HG03159 (cell line): ENCODE measurements around the gene AGPAT1.
"Not testable (repeated sequence)": the region's sequence is repeated elsewhere in the genome, so short reads cannot be mapped to it uniquely, and the experiment has no call there.

Experiments
- ATAC-seq: cut with Tn5 transposase; IDR thresholded peaks from one replicate; pipeline ENCODE4 v1.9.1; 2021; ENCODE audit warnings: mild to moderate bottlenecking, moderate library complexity; ENCODE audit not compliant: unreplicated experiment

AGPAT1 gene, protein sequence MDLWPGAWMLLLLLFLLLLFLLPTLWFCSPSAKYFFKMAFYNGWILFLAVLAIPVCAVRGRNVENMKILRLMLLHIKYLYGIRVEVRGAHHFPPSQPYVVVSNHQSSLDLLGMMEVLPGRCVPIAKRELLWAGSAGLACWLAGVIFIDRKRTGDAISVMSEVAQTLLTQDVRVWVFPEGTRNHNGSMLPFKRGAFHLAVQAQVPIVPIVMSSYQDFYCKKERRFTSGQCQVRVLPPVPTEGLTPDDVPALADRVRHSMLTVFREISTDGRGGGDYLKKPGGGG

DNA sequence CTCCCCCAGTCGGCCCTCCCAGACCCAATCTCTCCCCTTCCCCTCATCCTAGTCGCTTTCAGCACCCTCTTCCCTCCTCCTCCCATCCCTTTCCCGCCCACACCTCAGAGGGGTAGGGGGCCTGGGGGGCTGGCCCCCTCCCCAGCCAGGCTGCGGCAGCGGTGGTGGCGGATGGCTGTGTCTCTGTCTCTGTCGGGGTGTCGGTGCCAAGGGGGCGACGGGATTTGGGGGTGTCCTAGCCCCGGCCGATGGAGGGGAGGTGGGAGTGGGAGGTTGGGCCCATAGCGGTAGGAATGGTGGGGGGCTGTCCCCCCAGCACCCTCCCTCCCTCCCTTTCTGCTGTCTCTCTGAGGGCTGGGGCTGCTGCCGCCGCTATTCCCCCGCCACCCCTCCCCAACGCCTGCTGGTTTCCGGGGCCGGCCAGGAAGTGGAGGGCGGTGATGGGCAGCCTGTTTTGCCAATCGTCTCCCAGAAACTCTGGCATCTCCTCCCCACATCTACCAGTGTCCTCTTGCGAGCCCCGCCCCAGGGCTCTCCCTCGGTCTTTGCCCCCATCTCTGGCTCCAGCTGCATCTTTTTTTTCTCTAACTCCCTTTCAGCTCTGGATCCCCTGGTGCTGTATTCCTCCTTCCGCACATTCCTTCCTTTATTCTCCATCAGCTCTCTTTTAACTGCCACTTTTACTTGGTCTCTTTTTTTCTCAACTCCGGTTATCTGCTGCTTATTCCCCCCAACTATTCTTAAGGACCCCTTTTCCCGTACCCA lies at the start of gene AGPAT1:
Gene AGPAT1, minus strand, starts transcription at position 374 of the 765 bp plus-strand sequence. CDS start 4,588 bp downstream, outside the sequence.
- peak; percentile 36 for ATAC-seq

DNA sequence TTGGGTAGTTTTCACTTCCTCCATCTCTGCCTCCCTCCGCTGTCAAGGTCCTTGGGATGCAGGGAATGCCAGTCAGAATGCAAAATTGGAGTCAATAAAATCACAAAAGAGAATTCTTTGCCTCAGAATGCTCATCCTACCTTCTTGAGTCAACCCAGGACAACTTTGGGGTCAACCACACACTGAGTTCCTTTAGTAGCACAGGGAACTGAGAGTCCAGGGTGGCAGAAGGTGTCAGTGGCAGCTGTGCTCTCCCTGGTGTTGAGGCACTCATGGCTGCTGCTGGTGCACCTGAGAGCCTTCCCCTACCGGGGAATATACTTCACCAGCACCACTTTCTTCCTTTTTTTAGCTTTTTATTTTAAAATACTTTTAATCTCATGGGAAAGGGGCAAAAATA lies 48.8 kb upstream of the AGPAT1 start:
- ATAC-seq, result no peak

DNA sequence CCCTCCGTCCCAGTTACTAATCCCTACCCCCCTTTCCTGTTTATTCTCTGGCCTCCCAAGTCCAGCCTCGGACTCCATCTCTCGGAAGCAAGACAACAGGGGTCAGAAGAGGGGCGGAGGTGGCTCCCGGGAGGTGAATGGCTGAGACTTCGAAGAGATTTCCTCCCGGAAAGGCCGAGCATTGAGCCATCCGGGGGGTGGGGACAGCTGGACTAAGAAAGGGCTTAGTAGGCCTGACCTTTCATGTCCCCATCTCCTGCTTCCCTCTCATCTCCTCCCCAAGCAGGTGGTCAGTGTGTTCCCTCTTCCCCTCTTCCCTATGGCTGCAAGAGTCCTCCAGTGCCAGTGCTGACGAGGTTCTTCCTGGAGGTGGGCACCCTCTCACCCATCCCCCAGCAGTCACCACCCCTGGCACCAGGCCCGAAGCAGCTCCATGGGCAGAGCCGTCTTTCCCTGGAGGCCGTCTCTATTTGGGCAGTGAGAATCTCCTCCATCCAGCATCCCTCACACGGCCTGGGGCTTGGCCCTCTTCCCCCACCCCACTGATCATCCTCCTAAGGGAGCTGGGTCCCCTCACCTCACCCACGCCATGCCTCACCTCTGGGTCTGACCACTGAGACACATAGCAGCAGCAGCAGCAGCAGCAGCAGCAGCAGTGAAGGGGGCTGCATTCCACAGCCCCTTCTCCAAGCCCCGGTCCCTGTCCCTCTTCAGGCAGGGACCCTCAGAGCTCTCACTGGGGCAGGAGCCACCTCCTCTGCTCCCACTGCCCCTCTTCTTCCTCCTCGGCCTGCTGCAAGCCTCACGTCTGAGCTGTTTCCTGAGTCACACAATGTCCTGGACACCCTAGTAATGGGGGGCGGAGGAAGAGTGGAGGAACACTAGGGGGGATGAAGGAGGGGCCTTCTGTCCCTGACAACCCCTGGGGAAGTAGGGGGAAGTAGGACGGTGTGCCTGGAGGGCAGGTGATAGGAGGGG lies 47.7 kb upstream of the AGPAT1 start, which contains the start of gene NOTCH4:
Gene NOTCH4, minus strand, starts transcription at position 810 of the 978 bp plus-strand sequence. Its CDS starts 139 bp downstream, at position 671.
- no peak for ATAC-seq

DNA sequence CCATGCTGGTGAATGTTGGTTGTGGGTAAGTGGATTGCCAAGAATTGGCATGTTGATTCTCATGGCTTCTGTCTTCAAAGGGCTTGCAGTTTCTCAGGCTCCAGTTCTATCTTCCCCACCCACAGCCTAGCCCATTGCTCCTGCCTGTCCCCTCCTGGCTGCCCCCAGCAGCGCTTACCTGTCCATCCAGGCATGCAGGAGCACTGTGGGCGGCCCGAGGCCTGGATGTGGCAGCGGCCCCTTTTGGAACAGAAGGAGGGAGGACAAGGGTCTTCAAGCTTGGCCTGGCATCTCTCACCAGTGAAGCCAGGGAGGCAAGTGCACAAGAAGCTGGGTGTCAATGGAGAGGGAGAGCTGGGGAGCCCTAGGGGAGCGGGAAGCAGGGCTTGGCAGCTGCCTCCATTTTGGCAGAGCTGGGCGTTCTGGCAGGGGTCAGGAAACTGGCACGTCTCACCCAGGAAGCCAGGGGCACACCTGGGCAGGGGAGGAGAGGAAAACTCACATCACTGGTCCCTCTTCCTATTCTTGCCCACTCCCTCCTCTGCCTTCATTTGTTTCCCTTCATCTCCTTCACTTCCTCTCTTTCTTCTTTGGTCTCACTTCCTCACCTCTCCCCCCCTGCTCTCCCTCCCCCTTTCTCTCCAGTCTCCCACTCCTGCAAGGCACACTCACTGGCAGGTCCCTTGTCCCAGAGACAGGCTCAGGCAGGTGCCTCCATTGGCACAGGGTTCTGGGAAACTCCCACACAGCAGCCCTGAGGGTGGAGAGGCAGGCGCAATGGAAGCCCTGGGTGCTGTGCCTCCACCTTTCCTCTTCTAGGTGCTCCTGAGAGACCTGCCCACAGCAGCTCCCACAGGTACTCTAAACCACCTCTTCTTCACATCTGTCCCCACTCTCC lies 46.7 kb upstream of the AGPAT1 start:
- ATAC-seq, result no peak

DNA sequence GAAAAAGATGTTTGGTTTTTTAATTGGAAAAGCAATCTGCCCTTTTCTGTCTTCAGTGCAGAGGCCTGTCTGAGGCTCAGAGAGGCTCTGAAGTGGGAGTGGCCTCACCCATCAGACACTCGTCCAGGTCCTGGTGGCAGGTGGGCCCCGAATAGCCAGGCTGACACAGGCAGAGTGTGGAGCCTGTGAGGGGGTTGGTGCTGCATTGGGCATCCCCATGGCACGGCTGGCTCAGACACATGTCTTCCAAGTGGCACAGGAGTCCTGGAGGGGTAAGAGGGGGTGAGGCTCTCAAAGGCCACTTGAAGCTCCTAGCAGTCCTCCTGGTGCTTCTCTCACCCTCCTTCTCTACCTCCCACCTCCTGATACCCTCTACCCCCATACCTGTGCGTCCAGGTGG lies 44.1 kb upstream of the AGPAT1 start:
- no peak for ATAC-seq

DNA sequence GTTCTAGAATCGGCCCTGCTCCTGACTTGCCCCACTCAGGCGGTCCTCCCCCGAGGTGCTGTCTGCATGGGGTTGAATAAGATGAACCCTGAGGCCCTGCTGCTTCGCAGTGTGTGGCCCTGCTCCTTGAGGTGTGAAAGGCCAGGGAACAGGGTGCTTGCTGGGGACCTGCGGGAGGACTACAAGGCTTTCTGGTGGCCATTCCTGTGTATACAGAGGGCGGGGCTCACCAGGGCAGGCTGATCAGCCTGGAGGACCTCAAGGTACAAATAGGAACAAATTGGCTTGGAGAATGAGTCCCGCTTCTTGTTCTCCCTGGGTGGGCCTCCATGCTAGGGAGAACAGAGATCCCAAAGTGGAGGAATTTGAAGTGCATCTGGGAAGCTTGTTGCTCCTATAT lies 42.3 kb upstream of the AGPAT1 start:
- no peak for ATAC-seq

DNA sequence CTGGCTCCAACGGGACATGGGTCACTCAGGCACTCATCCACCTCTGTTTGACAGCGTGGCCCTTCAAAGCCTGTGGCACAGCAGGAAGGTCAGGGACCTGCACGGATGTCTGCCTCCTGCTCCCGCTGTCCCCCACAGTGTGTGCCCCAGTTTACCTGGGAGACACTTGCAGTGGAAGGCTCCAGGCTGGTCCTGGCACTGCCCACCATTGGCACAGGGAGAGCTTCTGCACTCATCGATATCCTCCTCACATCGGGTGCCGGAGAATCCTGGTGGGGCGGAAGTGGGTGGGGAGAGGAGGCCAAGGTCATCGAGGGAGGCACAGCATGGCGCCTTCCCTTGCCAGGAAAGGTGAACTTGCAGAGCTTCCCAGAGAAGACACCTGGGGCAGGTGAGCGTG lies 41.1 kb upstream of the AGPAT1 start:
- no peak for ATAC-seq

DNA sequence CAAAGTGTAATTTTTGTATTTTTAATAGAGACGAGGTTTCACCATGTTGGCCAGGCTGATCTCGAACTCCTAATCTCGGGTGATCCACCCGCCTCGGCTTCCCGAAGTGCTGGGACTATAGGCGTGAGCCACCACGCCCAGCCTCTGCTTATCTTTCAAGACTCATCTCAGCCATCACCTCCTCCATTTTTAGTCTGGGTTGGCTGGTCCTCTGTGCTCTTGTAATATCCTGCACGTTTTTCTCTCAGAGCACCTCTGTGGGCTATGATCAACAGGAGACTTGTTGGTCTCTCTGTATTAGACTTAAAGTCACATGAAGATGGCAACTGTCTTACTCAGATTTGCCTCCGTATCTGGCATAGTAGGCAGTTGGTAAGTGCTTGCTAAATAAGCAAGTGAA lies 40.4 kb upstream of the AGPAT1 start:
- ATAC-seq, result no peak

DNA sequence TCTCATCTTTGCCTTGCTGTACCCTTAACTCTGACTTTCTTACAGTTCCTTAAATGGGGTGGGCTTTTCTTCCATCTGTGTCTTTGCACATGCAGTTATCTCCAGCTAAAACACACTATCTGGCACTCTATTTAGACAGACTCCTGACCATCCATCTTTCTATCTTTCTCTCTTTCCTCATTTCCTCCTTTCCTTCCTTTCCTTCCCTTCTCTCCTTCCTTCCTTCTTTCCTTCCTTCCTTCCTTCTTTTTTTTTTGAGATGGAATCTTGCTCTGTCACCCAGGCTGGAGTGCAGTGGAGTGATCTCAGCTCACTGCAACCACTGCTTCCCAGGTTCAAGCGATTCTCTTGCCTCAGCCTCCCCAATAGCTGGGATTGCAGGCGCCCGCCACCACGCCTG lies 39.7 kb upstream of the AGPAT1 start:
- ATAC-seq, result no peak

DNA sequence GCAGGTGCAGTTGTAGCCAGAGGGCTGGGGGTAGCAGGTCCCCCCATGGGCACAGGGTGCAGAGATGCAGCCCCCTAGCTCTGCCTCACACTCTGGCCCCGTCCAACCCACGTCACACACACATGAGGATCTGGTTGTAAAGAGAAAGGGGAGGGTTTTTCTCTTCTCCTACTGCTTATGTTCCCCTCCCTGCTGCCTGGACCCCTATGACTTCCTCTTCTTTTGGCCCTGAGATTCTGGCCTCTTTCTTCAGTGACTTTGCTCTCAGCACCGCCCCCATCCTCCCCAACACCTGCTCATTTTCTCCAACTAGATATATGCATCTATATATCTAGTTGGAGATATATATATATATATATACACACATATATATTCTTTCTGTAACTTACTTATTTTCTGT lies 38.2 kb upstream of the AGPAT1 start:
- no peak for ATAC-seq

DNA sequence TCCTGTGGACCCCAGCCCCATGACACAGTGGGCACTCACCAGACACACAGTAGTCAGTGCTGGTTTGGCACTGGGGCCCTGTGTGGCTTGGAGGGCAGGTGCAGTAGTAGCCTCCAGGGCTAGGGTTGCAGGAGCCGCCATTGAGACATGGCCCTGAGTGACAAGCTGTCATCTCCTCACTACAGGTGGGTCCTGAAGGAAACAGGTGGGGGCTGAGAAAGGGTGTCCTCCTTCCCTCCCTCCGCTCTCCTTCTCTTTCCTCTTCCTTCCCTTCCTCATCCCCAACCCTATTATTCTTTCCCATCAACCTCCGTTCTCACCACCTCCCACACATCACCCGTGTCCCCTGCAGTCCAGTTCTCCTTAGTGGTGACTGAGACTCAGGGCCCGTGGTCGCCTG lies 37.8 kb upstream of the AGPAT1 start:
- no peak for ATAC-seq

DNA sequence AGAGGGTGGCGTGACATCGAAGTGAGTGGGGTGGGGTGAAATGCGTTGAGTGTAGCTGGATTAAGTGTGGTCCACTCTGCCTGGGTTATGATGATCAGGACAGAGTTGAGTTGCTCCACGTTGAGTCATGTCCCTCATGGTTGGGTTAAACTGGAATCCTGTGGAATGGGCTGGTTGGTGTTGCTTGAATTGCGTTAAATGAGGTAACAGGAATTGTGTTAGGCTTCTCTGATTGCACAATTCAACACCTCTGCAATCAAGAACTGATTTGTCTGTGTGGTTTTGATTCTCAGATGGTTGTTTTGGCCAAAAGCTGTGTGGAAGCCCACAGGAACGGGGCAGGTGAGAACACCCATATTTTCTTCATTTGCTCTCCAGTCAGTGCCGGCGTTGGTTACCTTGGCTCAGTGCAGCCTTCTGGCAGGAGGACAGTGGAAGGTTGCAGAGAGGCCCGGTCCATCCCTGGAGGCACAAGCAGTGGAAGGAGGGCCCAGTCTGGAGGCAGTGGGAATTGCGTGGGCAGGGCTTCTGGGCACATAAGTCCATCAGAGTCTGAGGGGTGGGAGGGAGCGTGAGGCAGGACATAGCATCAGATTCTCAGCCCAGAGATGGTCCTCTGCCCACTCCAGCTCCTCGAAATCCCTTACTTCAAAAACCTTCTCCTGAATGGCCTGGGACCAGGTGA lies 36.3 kb upstream of the AGPAT1 start:
- ATAC-seq, result no peak

DNA sequence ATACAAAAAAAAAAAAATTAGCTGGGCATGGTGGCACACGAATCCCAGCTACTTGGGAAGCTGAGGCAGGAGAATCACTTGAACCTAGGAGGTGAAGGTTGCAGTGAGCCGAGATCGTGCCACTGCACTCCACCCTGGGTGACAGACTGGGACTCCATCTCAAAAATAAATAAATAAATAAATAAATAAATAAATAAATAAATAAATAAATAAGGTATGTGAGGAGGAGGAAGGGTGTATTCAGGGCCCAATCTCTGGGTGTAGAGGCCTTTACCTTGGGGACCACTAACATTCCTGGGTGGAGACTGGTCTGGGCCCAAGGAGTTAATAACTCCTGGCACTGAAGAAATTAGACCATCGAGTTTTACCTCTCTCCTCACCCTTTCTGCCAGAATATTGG lies 35.5 kb upstream of the AGPAT1 start:
- not testable (repeated sequence) for ATAC-seq

DNA sequence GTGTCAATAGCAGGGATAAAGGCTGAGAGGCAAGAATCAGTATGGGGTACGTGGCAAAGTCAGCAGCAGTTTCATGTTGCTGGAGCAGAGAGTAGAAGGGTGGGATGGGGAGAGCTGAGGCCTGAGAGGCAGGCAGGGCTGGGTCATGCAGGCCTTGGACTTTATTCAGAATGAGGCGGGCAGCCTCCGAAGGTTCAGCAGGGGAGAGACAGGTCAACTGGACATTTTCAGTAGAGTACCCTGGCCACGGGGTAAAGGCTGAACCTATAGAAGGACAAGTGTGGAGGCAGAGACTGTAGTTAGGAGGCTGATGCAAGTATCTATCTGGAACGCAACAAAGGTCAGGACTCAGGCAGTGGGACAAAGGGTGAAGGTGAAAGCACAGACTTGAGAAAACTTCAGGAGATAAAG lies 34.3 kb upstream of the AGPAT1 start:
- no peak for ATAC-seq

DNA sequence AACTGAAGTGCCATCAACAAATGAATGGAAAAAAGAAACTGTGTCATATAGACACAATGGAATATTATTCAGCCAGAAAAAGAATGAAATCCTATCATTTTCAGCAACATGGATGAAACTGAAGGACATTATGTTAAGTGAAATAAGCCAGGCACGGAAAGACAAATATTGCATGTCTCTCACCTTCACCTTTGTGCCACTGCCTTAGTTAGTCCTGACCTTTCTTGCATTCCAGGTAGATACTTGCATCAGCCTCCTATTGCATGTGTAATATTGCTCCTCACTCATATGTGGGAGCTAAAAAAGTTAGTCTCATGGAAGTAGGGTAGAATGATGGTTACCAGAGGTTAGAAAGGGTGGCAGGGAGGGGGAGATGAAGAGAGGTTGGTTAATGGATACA lies 33.1 kb upstream of the AGPAT1 start:
- no peak for ATAC-seq

DNA sequence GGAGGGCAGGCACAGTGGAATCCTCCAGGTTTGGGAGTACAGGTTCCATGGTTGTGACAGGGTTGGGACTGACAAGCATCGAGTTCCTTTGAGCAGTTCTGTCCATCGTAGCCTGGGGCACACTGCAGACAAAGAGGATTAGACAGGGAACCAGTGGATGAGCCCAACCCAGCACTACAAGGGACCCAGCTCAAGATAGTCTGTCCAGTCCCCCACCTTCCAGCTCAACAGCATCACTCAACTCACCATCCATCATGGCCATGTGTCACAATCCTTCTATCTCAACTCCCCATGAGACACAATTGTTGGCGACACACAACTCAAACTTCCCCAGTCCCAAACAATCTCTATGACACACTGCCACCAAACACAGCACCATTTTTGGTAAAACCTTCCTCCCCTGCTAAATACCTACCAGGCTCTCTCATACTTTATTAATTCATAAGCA lies 28.4 kb upstream of the AGPAT1 start:
- ATAC-seq, result no peak

DNA sequence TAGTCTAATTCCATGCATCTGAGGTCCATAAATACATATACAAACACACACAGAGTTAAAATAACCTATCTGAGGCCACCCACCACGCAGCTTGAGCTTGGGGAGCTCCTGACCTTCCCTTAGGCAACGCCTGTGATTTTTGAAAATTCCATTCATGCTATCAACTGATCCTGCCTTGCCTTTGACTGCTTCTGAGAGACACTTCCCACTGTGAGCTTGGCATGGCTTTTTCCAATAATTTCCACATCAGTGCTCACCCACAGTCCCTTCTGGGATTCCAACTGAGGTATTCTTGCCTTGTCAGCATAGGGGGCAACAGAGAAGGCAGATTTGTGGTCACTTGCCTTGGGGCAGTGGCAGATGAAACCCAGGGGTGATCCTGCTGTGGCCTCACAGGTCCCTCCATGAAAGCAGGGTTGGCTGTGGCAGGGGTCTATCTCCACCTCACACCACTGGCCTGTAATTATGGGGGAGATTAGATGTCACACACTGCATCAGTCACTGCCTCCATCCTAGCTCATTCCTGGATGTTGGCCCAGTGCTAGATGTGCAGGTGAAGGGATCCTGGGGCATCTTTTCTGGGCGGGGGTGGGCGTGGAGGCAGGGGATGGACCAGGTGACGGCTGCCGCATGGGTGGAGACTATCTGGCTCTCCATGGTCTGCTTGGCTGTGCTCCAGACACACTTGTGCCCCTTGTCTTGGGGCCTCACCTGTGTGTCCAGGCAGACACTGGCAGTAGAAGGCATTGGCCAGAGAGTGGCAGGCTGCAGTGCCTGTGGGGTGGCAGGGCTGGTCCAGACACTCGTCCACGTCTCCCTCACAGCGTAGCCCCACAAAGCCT lies 27.8 kb upstream of the AGPAT1 start:
- ATAC-seq, result no peak

DNA sequence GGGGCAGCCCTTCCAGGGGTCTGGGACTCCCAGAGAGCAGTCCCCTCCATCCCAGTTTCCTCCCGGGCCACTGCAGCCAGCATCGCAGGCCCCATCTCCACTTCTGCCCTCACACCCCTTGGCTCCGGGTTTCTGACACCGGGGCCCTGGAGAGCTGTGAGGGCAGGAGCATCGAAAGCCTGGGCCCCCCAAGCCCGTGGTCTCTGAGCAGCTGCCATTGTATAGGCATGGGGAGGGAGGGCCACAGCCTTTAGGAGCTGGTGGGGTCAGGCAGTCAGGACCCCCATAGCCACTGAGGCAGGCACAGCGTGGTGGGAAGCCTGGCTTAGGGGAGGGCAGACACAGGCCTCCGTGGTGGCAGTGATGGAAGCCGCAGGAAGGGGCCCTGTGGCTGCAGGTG lies 26.3 kb upstream of the AGPAT1 start:
- no peak for ATAC-seq
